Amygdala (tissue), 56 donors: ENCODE results near the gene ADRA2B.

Source experiments
- DNase-seq, 56 donors: peaks; one replicate each; lab custom pipeline; 2025; lab: John Stamatoyannopoulos, UW

Gene ADRA2B

DNA sequence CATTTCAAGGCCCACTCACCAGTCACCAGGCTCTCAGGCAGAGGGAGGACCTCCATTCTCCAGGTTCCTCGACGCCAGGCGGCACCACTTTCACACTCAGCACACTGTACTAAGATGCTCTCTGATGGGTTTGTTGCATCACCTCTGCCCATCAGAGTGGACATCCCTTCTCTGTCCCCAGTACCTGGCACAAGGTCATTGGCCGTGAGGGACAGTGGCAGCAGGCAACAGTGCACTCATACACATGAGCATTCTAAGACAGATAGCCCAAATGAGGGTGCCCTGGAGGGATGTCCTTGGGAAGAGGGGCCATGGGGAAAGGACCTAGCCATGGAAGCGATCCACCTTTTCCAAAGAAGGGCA is 3.0 kb upstream of the ADRA2B start:
- DNase-seq: no peak

- no peak for DNase-seq
Observed at GRCh38 chr2:96118698-96119388, 2.5 kb upstream of the ADRA2B start.

- no peak for DNase-seq
Observed at GRCh38 chr2:96117701-96118588, 1.6 kb upstream of the ADRA2B start.

DNA sequence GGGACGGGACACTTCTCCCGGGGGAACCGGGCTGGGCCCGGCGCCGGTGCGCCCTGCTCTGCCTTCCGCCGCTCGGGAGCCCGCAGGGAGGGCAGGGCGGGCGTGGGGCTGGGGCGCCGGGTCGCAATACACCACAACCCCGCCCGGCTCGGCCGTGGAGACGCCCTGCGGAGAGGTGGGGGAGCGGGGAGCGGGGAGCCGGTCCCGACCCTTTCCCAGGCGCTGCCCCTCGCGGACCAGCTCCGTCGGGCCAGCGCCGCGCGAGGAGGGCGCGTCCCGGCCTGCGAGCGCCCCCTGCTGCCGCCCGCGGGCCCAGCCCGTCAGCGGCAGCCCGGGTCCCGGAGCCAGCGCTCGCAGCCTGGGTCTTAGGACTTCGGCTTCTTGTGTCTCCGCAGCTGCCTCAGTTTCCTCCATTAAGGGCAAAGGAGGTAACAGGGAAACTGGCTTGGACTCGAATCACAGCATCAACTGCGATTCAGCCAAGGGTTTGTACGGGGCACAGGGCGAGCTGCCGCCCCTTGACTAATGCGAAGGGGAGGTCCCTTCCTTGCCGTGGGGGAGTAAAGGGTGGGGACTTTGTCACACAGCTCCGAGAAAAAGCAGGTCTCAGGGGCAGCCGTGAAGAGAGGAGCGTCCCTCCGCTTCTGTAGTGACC is 635 bp upstream of the ADRA2B start:
- peak in 19 of 56 donors; percentile 8 to 65 (median 24) for DNase-seq

- DNase-seq: no peak
Observed at GRCh38 chr2:96115631-96116423, 544 bp downstream of the ADRA2B start.

- DNase-seq: no peak
Observed at GRCh38 chr2:96114903-96115581, 1.3 kb downstream of the ADRA2B start.

- DNase-seq: no peak
Observed at GRCh38 chr2:96114546-96114902, 1.8 kb downstream of the ADRA2B start.

DNA sequence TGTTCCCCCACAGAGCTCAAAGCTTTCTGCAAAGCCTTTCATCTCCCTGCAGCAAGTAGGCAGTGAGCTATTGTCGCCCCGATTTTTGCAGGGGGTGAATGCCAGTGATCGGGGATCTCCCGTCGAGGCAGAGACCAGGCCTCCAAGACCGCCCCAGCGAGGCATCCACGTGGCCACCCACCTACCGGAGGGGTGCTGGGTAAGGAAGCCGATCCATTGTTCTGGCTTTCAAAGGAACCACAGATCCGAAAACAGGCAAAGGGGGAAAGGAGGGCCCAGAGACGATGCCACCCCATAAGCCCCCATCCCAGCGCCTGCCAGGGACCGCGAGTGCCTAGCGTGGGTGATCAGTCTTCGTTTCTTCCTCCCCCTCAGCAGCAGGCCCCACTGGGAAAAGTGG is 2.4 kb downstream of the ADRA2B start:
- no peak for DNase-seq

DNA sequence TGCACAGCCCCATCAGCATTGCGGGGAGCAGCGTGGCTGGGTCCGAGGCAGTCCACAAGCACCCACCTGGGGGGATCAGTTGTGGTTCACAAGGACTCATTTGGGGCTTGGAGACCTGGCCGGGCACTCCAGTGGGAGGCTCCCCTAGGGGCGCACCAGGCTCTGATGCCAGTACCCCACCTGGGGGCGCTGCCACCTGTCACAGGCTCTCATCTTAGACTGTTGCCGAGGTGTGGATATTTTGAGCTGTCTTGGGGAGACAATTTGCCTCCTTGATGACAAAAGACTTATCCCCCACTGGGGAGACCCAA is 3.0 kb downstream of the ADRA2B start:
- DNase-seq: no peak

- no peak for DNase-seq
Observed at GRCh38 chr2:96112501-96113366, 3.6 kb downstream of the ADRA2B start.

GRCh38 chr2:96111823-96112500 is 4.4 kb downstream of the ADRA2B start:
- no peak for DNase-seq

- DNase-seq: no peak
Observed at GRCh38 chr2:96111257-96111640, 5.1 kb downstream of the ADRA2B start.

GRCh38 chr2:96110621-96111256 is 5.6 kb downstream of the ADRA2B start:
- no peak for DNase-seq

DNA sequence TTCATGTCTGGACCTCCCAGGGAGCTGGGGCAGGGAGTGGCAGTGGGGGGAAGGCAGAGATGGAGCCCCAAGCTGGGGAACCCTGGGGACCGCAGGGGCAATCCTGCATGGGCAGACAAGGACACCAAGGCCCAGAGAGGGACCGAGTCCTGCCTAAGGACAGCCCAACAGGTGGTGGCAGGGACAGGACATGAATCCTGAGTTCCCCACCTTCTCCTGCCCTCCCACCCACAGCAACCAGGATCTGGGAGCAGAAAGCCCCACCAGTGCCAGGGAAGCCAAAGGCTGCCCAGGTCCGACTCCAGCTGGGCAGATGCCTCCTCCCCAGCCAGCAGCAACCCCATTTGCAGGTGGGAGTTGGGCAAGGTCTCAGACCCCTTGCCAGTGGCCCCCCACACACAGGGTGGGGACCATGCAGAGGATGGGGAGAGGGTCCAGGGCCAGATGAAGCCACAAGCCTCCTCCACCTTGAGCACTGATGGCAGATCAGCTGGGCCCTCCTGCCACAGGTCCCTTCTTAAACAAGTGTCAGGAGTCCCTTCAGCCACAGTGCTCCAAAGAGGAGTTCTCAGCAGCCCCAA is 6.3 kb downstream of the ADRA2B start:
- no peak for DNase-seq

DNA sequence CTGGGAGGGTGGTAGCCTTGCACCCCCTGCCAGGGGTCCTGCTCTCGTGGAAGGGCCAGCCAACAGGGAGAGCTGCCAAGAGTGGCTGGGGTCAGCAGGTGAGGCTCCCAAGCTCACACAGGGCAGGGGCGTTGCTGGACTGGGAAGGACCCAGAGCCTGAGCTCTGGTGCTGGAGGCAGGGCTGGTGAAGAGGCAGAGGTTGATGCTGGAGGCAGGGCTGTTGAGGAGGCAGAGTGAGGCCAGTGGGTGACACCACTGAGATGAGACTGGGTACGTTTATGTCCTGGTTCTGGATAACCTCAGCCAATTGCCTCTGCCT is 7.0 kb downstream of the ADRA2B start:
- no peak for DNase-seq

DNA sequence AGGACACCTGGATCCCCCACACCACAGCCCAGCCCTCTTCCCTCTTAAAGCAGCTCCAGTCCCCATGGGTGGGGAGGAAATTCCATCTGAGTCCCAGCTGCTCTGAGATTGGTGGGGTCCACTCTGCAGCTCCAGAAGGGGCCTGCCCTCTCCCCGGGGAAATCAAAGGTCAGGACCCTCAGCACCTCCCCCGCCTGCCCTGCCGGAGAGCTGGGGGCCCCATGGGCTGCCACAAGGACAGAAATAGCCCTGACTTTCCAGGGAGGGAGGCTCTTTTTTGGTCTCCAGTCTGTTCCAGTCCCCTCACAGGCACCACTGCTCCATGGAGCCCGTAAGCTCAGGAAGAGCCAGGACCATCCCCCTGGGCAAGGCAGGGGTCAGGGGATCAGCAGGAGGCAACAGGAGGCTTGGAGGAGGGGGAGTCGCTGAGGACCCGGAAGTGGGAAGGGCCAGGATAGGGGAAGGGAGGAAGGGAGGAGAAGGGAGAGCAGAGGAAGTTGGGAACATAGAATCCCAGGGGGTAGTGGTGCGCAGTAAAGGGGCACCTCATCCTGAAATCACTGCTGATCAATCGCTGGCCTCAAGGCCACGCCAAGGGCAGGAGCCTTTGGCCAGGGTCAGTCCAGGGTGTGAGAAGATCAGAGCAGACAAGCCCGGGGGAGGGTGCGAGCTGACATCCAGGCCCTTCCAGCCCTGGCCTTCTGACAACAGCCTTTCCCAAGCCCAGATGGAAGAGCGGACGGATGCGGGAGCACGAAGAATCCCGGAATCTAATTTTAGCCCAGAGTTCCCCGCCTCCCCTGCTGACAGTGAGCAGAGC is 7.6 kb downstream of the ADRA2B start:
- DNase-seq: no peak

DNA sequence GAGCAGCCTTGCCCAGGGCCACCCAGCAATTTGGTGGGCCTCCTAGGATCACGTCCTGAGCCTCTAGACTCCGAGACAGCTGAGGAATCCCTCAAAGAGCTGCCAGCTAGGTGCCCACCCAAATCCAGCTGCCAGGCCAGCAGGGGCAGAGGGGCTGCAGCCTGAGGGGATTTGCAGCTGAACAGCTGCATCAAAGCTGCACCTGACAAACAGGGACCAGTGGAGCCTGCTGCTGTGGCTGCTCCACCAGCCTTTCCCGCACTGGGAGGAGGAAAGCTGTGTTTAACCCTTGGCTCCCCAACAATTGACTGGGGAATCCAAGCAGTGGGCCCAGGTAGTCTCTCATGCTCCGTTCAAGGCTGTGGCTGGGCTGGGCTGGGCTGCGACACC is 8.2 kb downstream of the ADRA2B start:
- no peak for DNase-seq
